Trophoblast cell (in vitro differentiated cells and primary cell): ENCODE measurements around the gene GINS2.

Experiments used
- DNase-seq, 2 donors: peaks; one replicate each; pipeline ENCODE4 v3.0.0-alpha.2; 2016
- H2AFZ ChIP-seq: 2 replicates; pipeline ENCODE4 v1.6.1; 2013; ENCODE audit warnings: low read length, moderate library complexity, mild to moderate bottlenecking; ENCODE audit not compliant: insufficient read depth, poor library complexity
- H2AK5ac ChIP-seq: 2 replicates; pipeline ENCODE4 v1.6.1; 2013; ENCODE audit warnings: mild to moderate bottlenecking, low read length
- H2BK120ac ChIP-seq: 2 replicates; pipeline ENCODE4 v1.6.1; 2013; ENCODE audit warnings: low read length, mild to moderate bottlenecking, moderate library complexity; ENCODE audit not compliant: insufficient read depth, poor library complexity
- H2BK12ac ChIP-seq: 2 replicates; pipeline ENCODE4 v1.6.1; 2013; ENCODE audit warnings: mild to moderate bottlenecking, low read length, moderate library complexity
- H2BK5ac ChIP-seq: 2 replicates; pipeline ENCODE4 v1.6.1; 2013; ENCODE audit warnings: low read length, low read depth, moderate library complexity, mild to moderate bottlenecking; ENCODE audit not compliant: poor library complexity
- H3K14ac ChIP-seq: 2 replicates; pipeline ENCODE4 v1.6.1; 2013; ENCODE audit warnings: mild to moderate bottlenecking, low read length
- H3K18ac ChIP-seq: 2 replicates; pipeline ENCODE4 v1.6.1; 2013; ENCODE audit warnings: mild to moderate bottlenecking, low read length
- H3K23ac ChIP-seq: 2 replicates; pipeline ENCODE4 v1.6.1; 2013; ENCODE audit warnings: low read length
- H3K27ac ChIP-seq: 2 replicates; pipeline ENCODE4 v1.5.1; 2013; ENCODE audit warnings: low read depth, mild to moderate bottlenecking, inconsistent platforms, low read length, moderate library complexity
- H3K27me3 ChIP-seq: 2 replicates; pipeline ENCODE4 v1.6.1; 2013; ENCODE audit warnings: inconsistent platforms, mild to moderate bottlenecking, low read length, moderate library complexity; ENCODE audit not compliant: insufficient read depth
- H3K36me3 ChIP-seq, 2 experiments: 1 replicate in 1 of 2; 2 replicates in 1 of 2; pipeline ENCODE4 v1.6.1; 2013; ENCODE audit warnings: low read length in 2 of 2, mild to moderate bottlenecking in 2 of 2, moderate library complexity in 1 of 2; ENCODE audit not compliant: insufficient read depth in 2 of 2, control insufficient read depth in 1 of 2
- H3K4ac ChIP-seq: 2 replicates; pipeline ENCODE4 v1.6.1; 2013; ENCODE audit warnings: low read depth, mild to moderate bottlenecking, low read length, moderate library complexity
- H3K4me1 ChIP-seq, 2 experiments: 1 replicate in 1 of 2; 2 replicates in 1 of 2; pipeline ENCODE4 v1.6.1; 2013; ENCODE audit warnings: low read length in 2 of 2, mild to moderate bottlenecking in 2 of 2, moderate library complexity in 1 of 2; ENCODE audit not compliant: insufficient read depth in 2 of 2, control insufficient read depth in 1 of 2
- H3K4me2 ChIP-seq: 2 replicates; pipeline ENCODE4 v1.6.1; 2013; ENCODE audit warnings: inconsistent platforms, mild to moderate bottlenecking, low read length, moderate library complexity
- H3K4me3 ChIP-seq: 2 replicates; pipeline ENCODE4 v1.5.1; 2013; ENCODE audit warnings: mild to moderate bottlenecking, low read depth, low read length, inconsistent platforms
- H3K79me1 ChIP-seq: one replicate; pipeline ENCODE4 v1.6.1; 2013; ENCODE audit warnings: low read length
- H3K79me2 ChIP-seq: 2 replicates; pipeline ENCODE4 v1.6.1; 2013; ENCODE audit warnings: low read length, mild to moderate bottlenecking; ENCODE audit not compliant: control insufficient read depth, insufficient read depth, poor library complexity
- H3K9ac ChIP-seq: 2 replicates; pipeline ENCODE4 v1.6.1; 2013; ENCODE audit warnings: mild to moderate bottlenecking, low read length
- H3K9me3 ChIP-seq: 2 replicates; pipeline ENCODE4 v1.6.1; 2013; ENCODE audit warnings: low read depth, mild to moderate bottlenecking, control low read depth, inconsistent platforms, low read length; ENCODE audit not compliant: insufficient read depth
- H4K12ac ChIP-seq: 2 replicates; pipeline ENCODE4 v1.6.1; 2013; ENCODE audit warnings: low read depth, mild to moderate bottlenecking, low read length, moderate library complexity
- H4K8ac ChIP-seq: 2 replicates; pipeline ENCODE4 v1.6.1; 2013; ENCODE audit warnings: low read depth, mild to moderate bottlenecking, low read length, moderate library complexity
- H4K91ac ChIP-seq: one replicate; pipeline ENCODE4 v1.6.1; 2013; ENCODE audit warnings: low read depth, mild to moderate bottlenecking, low read length, moderate library complexity
- WGBS: extraction: QIAGEN DNeasy Blood & Tissue Kit; methylation state at CpG from one replicate; pipeline ENCODE4 v1.1.7; 2013; ENCODE audit warnings: missing lambda C conversion rate; ENCODE audit not compliant: insufficient read length, insufficient coverage; ENCODE audit errors: extremely low coverage; 5-methylcytosine and 5-hydroxymethylcytosine counted together

GINS2 gene

DNA sequence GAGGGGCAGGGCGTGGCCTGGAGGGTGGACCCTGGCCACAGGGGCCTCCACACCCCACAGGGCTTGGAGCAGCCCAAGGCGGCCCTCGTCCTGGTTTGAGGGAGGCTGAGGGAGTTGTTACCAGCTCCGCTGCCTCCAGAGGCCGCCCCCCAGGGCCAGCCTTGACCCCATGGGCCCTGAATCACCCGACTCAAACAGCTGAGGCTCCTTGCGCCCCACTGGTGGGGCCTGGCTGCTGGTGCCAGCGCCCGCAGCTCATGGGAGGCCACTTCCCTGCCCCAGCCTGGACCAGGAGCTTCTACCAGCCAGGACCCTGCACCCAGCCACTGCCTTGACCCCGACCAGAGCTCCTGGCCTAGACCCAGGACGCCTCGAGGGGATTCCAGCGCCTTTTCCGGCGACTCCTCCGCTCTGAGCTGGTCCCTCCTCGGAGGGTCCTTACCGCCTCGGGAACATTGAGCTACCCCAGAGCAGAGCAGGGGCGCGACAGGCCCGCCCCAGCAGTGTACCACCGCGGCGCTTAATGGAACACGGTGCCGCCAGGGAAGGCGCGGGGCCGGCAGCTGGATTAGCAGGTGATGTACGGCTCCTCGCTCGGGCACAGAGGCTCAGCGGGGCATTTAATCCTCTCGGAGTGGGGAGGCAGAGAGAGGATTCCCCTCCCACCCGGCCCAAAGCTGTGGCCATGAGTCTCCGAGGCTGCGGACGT, 38.5 kb downstream of the GINS2 start:
- Histone ChIP-seq H2AK5ac (no peak overlapping the region), H2BK5ac (no peak overlapping the region), H3K18ac (no peak overlapping the region), H3K9ac (no peak overlapping the region), H3K14ac (no peak overlapping the region), H3K79me1 (peaks cover 3% of the 10 kb centered on the region), H3K4me3 (no peak overlapping the region), H3K4me2 (no peak overlapping the region), H3K27me3 (no peaks in the 10 kb centered on the region), H3K23ac (no peak overlapping the region), H3K79me2 (peaks cover 9% of the 10 kb centered on the region), H3K4ac (no peak overlapping the region), H3K4me1 (peaks cover 17 to 18% of the 10 kb centered on the region in 2 experiments), H4K12ac (no peak overlapping the region), H3K9me3 (no peaks in the 10 kb centered on the region), H3K27ac (no peak overlapping the region), H2AFZ (no peak overlapping the region), H2BK12ac (no peak overlapping the region), H2BK120ac (no peak overlapping the region), H3K36me3 (peaks cover 50 to 75% of the 10 kb centered on the region in 2 experiments), H4K91ac (no peak overlapping the region), H4K8ac (no peak overlapping the region)
- DNase-seq = no peak
- no CpG with 5 or more reads among the region's 39 CpGs for WGBS

DNA sequence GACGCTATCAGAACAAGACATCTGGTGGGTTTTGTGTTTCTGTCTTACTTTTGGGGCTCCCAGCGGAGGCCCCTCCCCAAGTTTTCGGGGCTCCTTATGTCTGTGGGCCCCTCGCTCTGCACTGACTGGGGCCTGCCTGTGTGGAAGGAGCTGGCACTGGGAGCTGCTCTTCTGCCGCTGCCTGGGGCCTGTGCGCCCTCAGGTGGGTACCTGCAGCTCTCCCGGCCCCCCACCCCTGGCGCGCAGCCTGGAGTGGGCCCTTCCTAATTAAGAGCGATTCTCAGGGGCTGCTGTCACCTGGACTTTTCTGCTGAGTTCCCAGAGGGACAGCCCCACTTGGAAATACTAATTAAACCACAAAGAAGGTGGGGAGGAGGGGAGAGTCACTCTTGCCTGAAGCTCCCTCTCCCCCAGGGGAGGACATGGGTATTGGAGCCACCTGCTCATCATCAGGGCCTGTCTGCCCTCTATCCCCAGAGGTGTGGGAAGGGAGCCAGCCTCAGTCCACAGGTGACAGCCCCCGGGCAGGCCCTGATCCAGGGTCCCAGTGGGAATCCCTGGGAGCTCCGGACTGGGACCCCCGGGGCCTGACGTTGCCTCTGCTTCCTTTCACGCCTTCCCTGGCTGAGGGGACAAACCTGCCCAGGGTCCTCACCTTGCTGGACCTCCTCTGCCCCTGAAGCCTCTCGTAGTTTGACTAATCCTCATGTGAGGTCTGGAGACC, 39.2 kb downstream of the GINS2 start:
- Histone ChIP-seq H3K4me2 (no peak overlapping the region), H3K4ac (no peak overlapping the region), H3K18ac (no peak overlapping the region), H2BK12ac (no peak overlapping the region), H2BK5ac (no peak overlapping the region), H3K36me3 (peaks cover 44 to 68% of the 10 kb centered on the region in 2 experiments), H2BK120ac (no peak overlapping the region), H3K14ac (no peak overlapping the region), H3K27me3 (no peaks in the 10 kb centered on the region), H3K9ac (no peak overlapping the region), H4K91ac (no peak overlapping the region), H2AK5ac (no peak overlapping the region), H2AFZ (no peak overlapping the region), H3K79me1 (peaks cover 5% of the 10 kb centered on the region), H4K8ac (no peak overlapping the region), H3K27ac (no peak overlapping the region), H4K12ac (no peak overlapping the region), H3K79me2 (peaks cover 11% of the 10 kb centered on the region), H3K23ac (no peak overlapping the region), H3K4me1 (peaks cover 22 to 24% of the 10 kb centered on the region in 2 experiments), H3K9me3 (no peaks in the 10 kb centered on the region), H3K4me3 (no peak overlapping the region)
- DNase-seq = no peak
- no CpG with 5 or more reads among the region's 16 CpGs for WGBS

- Histone ChIP-seq H3K14ac (no peak overlapping the region), H4K91ac (no peak overlapping the region), H2BK12ac (no peak overlapping the region), H4K8ac (no peak overlapping the region), H3K23ac (no peak overlapping the region), H3K4me2 (no peak overlapping the region), H3K4ac (no peak overlapping the region), H3K9ac (no peak overlapping the region), H3K27me3 (no peaks in the 10 kb centered on the region), H3K27ac (no peak overlapping the region), H3K79me1 (peaks cover 9% of the 10 kb centered on the region), H3K36me3 (peaks cover 36 to 60% of the 10 kb centered on the region in 2 experiments), H3K9me3 (no peaks in the 10 kb centered on the region), H2AFZ (no peak overlapping the region), H4K12ac (no peak overlapping the region), H2BK5ac (no peak overlapping the region), H3K4me3 (no peak overlapping the region), H2AK5ac (no peak overlapping the region), H3K4me1 (peaks cover 26 to 29% of the 10 kb centered on the region in 2 experiments), H3K18ac (no peak overlapping the region), H3K79me2 (peaks cover 13% of the 10 kb centered on the region), H2BK120ac (no peak overlapping the region)
- no peak for DNase-seq
- no CpG with 5 or more reads among the region's 14 CpGs for WGBS
These were observed 39.9 kb downstream of the GINS2 start for GRCh38 chr16:85648805-85649204.

- DNase-seq = no peak
- Histone ChIP-seq H3K14ac (no peak overlapping the region), H3K18ac (peak overlapping the region; percentile 44), H3K36me3 (peaks cover 31 to 54% of the 10 kb centered on the region in 2 experiments), H2BK120ac (no peak overlapping the region), H3K4me2 (no peak overlapping the region), H2AFZ (no peak overlapping the region), H2AK5ac (peak overlapping the region; percentile 28), H4K12ac (no peak overlapping the region), H3K4me3 (no peak overlapping the region), H3K4ac (peak overlapping the region; percentile 17), H3K4me1 (peaks cover 26 to 29% of the 10 kb centered on the region in 2 experiments), H3K27ac (no peak overlapping the region), H3K23ac (no peak overlapping the region), H2BK12ac (no peak overlapping the region), H3K9me3 (no peaks in the 10 kb centered on the region), H2BK5ac (no peak overlapping the region), H3K79me2 (peaks cover 13% of the 10 kb centered on the region), H4K8ac (no peak overlapping the region), H4K91ac (no peak overlapping the region), H3K79me1 (peaks cover 9% of the 10 kb centered on the region), H3K27me3 (no peaks in the 10 kb centered on the region), H3K9ac (no peak overlapping the region)
- WGBS = no CpG with 5 or more reads among the region's 26 CpGs
These were observed 40.6 kb downstream of the GINS2 start for GRCh38 chr16:85648070-85648714.
